GM11168 (cell line): ENCODE measurements around the gene LMAN2.
"Not testable (repeated sequence)": the region's sequence is repeated elsewhere in the genome, so short reads cannot be mapped to it uniquely, and the experiment has no call there.

Source experiments
- in situ Hi-C: fragments of 300-500 bp; cut with MboI; formaldehyde crosslinking; loops from one replicate; pipeline ENCODE4 v1.12.0; 2022; ENCODE audit warnings: low sequenced_read_pairs; ENCODE audit not compliant: unreplicated experiment

LMAN2 gene

DNA sequence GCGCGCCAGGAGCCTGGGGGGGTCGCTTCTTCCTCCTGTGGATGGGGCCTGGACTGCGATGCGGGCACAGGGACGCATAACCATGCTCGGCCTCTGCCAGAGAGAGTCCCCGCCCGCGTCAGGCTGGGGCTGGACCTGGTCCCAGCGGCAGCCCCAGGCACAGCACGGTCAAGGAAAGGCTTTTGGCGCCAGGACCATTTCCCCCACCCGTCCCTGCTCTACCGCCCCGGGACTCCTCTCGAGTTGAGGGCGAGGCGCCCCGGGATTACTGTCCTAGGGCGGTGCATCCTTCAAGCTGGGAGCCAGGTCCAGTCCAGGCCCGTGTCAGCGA is 40.1 kb downstream of the LMAN2 start:
- in situ Hi-C loops, result loop anchor here (10.0 kb wide), 1 partner anchor 53 kb away; no protein-coding TSS in a partner anchor

DNA sequence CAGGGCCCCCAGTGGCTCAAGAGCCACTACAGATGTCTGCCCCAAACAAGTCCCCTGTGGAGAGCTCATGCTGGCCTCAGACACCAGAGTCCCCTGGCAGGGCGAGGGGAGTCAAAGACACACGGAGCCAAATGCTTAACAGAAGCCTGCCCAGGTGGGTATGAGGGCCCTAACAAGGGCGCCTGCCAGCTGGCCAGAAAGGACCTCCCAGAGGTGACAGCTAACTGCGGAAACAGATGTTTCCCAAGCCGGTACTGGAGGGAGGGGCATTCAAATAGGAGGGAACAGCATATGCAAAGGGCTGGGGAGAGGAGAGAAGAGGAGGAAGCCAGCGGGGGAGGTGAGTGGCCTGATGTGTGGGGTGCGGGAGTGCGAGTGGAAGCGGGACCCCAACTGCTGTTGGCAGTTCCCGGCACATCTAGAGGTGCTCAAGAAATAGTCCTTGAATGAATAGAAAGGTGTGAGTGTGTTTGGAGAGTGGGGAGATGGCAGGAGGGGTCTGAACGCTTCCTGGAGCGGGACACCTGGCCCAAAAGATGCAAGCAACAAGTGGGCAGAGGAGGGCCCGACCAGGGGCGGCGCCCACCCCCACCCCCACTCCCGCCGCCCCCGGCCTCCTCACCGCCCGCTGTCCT is 40.6 kb downstream of the LMAN2 start:
- in situ Hi-C loops, result loop anchor here (10.0 kb wide), 1 partner anchor 54 kb away; no protein-coding TSS in a partner anchor

DNA sequence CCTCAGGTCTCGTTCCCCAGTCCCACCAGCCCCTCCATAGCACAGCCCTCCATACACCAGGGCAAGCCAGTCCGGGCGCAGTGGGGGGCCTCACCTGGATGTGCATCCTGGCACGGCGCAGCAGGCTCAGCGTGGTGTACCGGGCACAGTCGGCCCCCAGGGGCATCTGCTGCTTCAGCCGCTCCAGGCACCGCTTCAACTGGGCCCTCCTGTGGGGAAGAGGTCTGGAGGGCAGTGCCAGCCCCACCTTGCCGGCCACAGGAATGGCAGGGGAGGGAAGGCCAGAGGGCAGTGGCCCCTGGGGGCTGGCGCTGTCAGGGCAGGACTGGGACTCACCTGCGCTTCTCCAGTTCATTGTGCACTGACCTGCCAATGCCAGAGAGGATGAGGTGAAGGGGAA is 41.1 kb downstream of the LMAN2 start:
- in situ Hi-C loops, result loop anchor here (10.0 kb wide), 1 partner anchor 54 kb away; no protein-coding TSS in a partner anchor

DNA sequence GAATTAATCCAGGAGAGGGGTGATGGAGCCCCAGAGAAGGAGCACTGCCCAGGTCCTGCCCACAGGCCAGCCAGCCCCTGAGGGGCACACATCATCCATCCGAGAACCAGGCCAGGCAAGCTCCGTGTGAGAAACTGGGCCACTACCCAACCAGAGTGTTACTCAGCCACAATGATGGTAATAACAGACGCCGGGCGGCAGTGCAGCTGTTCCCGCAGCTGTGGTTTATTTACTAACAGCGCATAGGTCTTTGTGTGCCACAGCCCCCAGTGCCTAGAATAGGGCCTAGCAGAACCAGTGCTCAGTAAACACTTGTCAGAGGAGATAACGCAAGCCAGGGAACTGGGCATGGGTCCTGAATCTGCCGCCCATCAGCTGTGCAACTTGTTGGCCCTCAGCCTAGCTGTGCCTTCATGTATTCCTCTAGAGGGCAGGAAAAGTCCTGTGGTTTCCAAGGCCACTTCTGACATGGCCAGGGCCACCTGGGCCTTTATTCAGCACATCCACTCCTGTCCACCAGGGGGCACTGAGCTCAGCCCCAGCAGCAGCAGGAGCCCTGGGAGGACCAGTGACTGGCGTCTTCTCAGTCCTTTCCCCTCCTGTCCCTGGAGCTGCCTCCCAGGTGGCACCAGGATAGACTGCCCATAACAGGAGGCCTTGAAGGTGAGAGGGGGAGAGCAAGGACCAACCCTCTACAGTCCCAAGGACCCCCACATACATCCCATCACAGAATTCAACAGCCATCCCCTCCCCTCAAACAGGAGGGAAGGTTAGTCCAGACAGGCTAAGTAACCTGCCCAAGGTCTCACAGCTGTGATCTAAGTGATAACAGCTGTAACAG is 41.9 kb downstream of the LMAN2 start:
- in situ Hi-C loops, result loop anchor here (10.0 kb wide), 1 partner anchor 55 kb away; no protein-coding TSS in a partner anchor

DNA sequence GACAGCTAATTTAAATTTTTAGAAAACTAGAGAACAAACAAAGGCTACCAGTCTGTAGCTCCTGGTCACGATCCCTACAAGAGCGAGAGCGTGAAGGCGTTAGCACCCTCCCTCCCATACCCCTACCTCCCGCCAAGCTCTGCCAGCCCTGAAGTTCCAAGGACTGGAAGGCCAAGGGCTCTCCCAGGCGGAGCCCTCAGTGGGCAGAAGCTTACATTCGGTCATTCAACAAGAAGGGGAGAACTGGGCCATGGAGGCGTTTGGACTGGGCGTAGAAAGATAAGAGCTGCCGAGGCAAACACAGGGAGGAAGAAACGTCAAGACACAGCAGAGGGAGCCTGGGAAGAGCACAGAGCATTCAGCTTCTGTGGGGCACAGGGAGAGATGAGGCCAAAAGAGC is 42.7 kb downstream of the LMAN2 start:
- in situ Hi-C loops, result no loop called here

DNA sequence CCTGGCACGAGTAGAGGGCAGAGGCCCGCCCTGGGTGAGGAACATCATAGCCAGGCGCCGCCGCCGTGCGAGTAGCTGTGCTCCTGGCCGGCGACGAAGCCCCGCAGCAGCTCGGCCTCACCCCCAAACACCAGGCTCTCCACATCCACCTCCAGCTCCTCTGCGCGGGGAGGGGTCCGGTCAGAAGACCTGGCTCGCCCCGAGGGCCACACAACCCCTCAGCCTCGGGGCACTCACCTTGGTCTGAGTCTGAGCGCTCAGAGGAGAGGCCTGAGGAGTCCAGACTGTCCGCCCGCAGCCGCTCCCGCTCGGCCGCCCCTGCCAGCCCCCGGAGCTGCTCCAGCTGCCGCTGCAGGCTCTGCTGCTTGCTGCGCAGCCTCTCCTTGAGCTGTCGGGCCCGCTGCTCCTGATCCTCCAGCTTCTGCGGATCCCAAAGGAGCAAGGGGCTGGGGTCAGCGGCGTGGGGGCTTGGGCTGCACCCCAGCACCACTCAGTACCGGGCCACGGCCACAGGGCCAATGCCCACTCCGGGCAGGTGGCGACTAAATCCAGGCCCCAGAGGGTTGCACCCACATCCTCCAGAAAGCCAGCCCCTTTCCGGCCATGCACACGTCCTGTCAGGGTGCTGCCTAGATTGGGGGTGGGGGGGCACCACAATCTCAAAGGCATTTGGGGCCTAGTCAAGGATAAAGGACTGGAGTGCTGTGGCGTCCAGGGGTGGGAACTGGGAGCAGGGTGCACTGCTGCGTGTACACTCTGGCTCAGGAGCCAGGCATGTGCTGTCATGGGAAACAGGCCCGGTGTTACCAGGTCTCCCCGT is 43.7 kb downstream of the LMAN2 start:
- in situ Hi-C loops, result no loop called here

DNA sequence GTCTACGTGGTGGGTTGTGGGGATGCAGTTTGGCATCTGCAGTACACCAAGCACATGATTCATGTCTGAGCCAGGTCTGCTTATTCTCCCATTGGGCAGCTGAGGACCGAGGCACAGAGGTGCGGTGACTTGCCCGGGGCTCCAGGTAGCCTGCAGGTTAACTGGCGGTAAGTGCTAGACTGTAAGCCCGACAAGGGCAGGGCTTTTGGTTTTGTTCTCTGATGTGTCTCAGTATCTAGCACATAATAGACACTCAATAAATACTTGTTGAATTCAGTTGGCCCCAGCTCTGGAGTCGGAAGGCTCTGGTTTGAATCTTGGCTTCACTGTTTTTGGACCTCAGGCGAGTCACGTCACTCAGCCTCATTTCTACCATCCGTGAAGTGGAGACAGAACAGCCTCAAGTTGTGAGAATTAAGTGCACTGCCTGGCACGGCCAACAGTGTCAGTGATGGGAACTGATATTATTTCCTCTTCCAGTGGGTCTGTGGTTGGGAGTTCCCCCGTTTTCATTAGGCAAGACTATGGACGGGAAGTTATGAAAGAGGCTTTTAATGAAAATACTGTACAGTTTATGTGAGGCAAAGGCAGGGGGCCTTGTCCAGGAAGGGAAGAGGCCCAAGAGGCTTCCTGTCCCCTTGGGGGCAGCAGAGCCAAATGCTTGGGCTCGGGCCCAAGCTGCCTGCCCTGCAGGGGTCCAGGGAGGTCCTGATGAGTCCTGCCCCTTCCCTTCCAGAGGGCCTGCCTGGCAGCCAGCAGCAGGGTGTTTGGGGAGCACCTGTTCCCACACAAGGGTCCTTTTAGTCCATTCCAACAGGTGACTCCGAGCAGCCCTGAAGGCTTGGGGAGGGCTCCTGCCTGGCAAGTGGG is 44.6 kb downstream of the LMAN2 start:
- in situ Hi-C loops, result no loop called here

DNA sequence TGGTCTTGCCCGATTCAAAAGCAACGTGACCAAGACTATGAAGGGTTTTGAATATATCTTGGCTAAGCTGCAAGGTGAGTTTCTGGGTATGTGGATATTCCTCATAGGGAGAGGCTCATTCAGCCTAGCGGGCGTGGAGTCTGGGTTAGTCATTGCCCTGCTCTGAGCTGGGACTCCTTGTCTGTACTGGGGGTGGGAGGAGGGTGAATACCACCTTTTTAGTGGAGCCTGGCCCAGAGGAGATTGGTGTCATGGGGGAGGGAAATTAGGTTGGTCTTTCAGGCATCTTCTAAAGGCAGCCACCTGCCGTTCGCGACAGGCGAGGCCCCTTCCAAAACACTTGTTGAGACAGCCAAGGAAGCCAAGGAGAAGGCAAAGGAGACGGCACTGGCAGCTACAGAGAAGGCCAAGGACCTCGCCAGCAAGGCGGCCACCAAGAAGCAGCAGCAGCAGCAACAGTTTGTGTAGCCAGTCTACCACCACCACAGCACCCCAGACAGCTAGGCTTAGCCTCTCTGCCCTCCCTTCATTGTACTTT is 45.3 kb downstream of the LMAN2 start:
- in situ Hi-C loops, result not testable (repeated sequence)

DNA sequence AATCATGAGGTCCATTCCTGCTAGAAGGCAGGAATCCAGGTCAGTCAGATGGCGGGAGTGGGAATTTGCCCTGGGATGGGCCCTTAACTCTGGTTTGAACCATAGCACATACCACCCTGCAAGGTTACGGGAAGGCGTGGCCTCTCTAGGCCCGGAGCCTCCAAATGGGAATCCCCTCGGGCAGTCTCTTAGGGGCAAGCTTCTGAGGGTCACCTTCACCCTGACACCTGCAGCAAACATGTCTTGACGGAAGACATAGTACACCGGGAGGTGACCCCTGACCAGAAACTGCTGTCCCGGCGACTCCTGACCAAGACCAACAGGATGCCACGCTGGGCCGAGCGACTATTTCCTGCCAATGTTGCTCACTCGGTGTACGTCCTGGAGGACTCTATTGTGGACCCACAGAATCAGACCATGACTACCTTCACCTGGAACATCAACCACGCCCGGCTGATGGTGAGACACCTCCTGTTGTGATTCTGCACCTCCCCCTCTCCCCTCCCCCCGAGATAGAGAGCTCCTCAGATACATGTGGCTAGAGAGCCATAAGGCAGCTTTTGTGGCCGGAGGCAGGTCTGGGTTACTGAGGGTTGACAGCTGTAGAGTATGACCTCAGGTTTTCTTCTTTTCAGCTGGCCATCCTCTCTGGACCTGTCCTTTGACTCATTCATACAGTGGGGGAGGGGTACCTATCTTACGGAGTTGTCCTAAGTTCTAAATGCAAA is 46.9 kb downstream of the LMAN2 start:
- in situ Hi-C loops, result no loop called here

DNA sequence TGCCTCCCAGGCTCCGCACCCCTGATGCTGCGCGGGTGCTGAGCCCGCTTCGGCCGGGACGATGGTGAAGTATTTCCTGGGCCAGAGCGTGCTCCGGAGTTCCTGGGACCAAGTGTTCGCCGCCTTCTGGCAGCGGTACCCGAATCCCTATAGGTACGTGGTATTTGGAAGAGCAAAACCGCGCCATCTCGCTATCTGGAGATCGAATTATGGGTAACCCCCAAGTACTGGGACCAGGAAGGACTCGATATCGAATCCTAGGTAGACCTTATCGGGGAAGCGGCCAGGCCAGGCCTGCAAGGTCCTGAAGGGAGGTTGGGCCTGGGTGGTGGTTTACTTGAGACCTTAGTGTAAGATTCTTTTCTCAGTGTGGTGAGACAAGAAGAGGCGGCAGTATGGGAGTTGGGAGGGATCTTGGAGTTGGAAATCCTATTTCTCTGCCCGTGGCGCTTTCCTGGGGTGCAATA is 47.5 kb downstream of the LMAN2 start:
- in situ Hi-C loops, result no loop called here

DNA sequence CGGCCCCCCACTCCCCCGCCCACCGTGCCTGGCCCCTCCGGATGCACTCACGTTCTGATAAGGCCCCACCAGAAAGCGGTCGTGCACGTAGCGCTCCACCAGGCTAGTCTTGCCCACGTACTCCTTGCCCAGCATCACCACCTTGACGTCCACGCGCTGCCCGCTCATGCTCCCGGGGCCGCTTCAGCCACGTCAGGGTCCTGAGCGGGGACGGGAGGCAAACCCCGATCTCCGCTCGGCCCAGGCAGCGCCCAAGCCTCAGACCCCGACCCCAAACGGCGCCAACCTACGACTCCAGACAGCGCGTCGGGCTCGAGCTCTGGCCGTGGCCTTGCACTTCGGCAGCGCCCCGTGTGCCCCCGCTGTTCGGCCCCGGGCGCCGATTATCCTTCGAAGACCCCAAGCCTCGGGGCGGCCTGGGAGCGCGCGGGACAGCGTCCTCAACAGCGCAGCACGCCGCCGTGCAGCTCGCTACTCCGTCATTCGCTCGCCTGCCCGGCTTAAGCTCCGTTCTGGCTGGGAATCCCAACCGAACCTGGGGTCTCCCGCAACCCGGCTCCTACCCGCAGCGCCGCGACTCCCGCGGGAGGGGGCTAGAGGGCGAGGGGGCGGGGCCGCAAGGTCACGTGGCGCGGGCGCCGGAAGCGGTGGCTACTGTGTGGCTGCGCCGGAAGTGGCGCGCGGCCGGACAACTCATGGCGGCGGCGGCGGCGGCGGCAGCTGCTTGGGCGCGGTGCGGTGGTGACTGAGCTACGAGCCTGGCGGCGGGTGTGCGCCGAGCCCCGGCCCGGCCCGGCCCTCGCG is 48.1 kb downstream of the LMAN2 start, which contains the start of the genes PRELID1 and RAB24:
Gene PRELID1 (plus strand): TSS at position 679 of the 804 bp plus-strand sequence. CDS start 187 bp downstream, outside the sequence.
Gene RAB24 (minus strand): TSS at position 599 of the 804 bp plus-strand sequence. CDS start 431 bp downstream, at position 168.
- in situ Hi-C loops, result no loop called here

DNA sequence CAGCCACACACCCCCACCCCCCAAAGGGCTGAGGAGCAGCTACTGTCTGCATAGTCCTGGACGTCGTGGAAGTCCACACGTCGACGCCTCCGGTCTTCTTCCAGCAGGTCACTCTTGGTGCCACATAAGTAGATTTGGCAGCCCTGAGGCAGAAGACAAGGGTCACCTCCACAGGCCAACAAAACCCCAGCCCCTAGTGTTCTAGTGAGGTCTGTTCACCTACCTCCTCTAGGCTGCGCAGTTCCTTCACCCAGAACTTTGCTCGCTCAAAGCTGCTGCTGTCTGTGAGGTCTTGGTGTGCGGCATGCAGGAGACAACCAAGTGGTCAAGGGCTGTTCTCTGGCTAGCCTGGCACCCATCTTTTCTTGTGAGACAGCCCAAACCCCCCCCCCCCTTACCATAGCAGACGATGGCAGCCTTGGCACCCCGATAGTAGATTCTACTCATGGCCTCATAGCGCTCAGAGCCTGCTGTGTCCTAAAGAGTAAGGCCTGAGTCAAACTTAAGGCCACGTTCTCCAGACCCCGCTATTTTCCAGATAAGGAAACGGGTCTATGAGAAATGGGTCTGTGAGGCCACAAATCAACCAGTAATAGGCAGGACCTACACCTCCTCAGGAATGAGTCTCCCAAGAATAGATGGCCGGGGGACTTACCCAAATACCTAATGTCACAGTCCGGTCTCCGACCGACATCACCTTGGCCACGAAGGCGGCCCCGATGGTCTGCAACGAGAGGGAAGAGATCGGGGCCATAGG is 48.9 kb downstream of the LMAN2 start:
- in situ Hi-C loops, result no loop called here

DNA sequence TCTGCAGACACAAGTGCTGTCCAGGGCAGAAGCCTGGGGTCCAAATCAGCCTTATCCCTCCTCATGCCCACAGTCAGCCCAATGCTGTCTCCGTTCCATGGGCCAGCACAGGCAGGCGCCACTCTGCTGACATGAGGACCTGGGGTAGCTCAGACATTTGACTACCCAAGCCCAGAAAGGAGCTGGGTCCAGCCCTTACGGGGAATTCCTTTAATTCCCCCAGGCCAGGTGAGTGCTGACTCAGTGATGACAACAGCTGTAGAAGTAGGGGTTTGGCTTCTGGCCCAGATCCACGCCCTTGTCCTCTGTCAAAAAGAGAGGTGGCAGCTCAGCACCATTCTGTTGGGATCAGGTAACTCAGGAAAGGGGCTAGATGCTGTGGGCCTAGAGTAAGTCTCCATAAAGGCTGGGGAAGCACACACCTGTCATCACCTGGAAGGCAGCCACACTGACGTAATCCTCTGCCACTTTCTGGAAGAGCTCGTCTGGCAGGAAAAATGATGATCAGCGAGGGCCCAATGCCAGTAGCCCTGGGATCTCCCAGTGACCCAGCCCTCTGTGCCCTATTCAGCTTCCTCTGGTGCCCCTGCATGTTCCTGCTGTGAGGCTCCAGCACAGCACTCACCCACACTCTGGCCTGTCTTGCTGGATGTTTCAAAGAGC is 49.8 kb downstream of the LMAN2 start:
- in situ Hi-C loops, result no loop called here

DNA sequence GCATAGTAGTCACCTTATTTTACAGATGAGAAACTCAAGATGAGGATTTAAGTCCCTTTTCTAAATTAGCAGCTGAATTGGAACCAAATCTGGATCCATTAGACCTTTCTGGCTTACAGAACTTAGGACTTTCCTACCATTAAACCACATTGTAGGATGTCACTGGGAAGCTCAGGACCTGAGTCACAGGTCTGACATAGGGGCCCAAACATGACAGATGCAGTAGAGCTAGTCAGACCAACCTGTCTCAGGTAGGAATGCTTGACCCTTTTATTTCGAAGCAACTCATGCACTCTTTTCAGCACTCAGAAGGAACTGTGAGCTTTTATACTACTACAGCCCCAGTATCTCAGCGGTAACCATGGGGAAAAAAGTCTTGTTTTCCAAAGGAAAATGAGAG is 50.5 kb downstream of the LMAN2 start:
- in situ Hi-C loops, result no loop called here

DNA sequence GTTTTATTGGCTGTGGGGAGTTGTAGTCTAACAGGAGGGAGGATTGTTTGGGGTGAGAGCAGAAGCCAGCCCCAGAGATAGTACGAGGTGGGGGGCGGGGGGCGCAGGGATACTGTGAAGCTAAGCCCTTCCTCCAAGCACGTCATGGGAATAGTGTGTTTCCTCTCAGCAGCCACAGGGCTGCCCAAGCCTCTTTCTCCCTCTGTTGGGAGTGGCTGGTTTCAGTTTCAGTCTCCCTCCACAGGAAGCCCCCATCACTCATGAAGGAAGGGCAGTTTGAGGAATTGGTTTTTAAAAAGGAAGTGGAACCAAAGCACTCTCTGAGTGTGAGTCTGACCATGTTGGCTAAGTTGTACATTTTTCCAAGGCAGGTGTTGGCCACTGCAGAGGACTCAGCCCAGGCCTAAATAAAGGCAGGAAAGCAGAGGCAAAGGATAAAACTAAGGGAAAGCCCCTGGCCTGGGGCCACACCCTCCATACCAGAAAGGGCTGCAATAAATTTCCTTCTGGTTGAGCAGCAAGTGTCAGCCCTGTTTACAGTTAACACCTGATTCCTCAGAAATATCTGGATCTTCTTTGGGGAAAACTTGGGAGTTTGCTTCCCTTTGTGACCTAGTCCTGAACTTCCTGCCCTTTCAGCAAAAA is 51.1 kb downstream of the LMAN2 start:
- in situ Hi-C loops, result no loop called here

DNA sequence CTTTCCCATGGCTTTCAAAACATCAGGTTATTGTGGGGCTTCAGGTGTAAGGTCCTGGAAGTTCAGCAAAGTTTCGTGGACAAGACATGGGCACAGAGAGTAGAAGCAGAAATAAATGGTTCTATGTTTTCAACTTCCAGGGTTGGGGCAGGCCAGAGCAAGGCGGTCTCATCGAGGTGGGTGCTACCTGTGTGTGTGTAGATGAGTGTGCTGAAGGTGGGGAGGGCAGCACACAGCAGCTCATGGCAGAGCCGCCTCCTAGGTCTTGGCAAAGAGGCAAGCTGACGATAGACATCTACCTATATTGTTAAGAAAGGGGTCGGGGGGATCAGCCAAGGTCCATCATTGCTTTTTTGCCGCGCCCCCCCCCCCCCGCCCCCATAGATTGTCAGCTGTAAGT is 51.8 kb downstream of the LMAN2 start:
- in situ Hi-C loops, result no loop called here
